K562 (cell line): Measurements from ENCODE around the gene IL20RB. TPM values are rescaled to one million over a fixed set of nuclear protein-coding genes. Genes with fewer than 3 reads are reported as not detected.
"Not testable (repeated sequence)": the region's sequence is repeated elsewhere in the genome, so short reads cannot be mapped to it uniquely, and the experiment has no call there.

Source experiments
- ATAC-seq: fragments of 200-7000 bp; cut with Tn5 transposase; 3 replicates; pipeline ENCODE4 v1.9.1; 2020; ENCODE audit warnings: moderate library complexity
- BruUV-seq: library from RNA; stranded (reverse); fragments of 400-500 nt; replicated peaks from 2 replicates; lab custom pipeline; 2021; lab: Mats Ljungman, UMichigan
- CTCF ChIA-PET: fragments of 300-600 bp; formaldehyde crosslinking; extraction: SDS; loops from one replicate; lab custom pipeline; 2021; ENCODE audit warnings: low intra/inter-chr PET ratio; lab: Yijun Ruan, JAX
- POLR2A ChIA-PET: fragments of 300-600, 350-650 bp; sonication (Branson Sonifier 250); formaldehyde crosslinking; extraction: SDS; loops from one replicate; lab custom pipeline; 2021; ENCODE audit warnings: antibody characterized with exemption, inconsistent platforms; lab: Yijun Ruan, JAX
- DNase-seq, 4 experiments: peaks; one replicate each; pipeline versions ENCODE4 v3.0.0 to v3.0.0-alpha.2; 2011 to 2018; ENCODE audit warnings: low spot score in 3 of 4, mixed read lengths in 3 of 4; ENCODE audit errors: extremely low read depth in 1 of 4
- FAIRE-seq: peaks from 2 replicates; lab custom pipeline; 2011; peaks lifted over from hg19 to GRCh38; lab: Jason Lieb, UNC
- H2AFZ ChIP-seq: 2 replicates; pipeline ENCODE4 v1.6.0; 2011; ENCODE audit warnings: low read depth, low read length, control low read depth, inconsistent platforms
- H3K27ac ChIP-seq: fragments of 200-600 bp; 3 replicates; pipeline ENCODE4 v1.8.0; 2011; ENCODE audit warnings: low read depth, mild to moderate bottlenecking, control low read depth, inconsistent platforms, low read length, moderate library complexity, mixed read lengths; ENCODE audit errors: extremely low read depth
- H3K27me3 ChIP-seq, 2 experiments: fragments of 300-600 bp in 1 of 2; 2 replicates in 1 of 2; 3 replicates in 1 of 2; pipeline versions ENCODE4 v1.6.0 to v1.8.0; 2011; ENCODE audit warnings: inconsistent platforms in 2 of 2, low read length in 2 of 2, mild to moderate bottlenecking in 1 of 2, mixed read lengths in 1 of 2, moderate library complexity in 1 of 2; ENCODE audit not compliant: control insufficient read depth in 2 of 2, insufficient read depth in 2 of 2
- H3K36me3 ChIP-seq: fragments of 300-600 bp; 3 replicates; pipeline ENCODE4 v1.8.0; 2011; ENCODE audit warnings: mild to moderate bottlenecking, low read length, inconsistent platforms; ENCODE audit not compliant: control insufficient read depth, insufficient read depth
- H3K4me1 ChIP-seq, 2 experiments: fragments of 200-600 bp in 1 of 2; replicated peaks in 1 of 2; 2 replicates in 1 of 2; 3 replicates in 1 of 2; pipeline versions ENCODE4 v1.5.1 to v1.8.0; 2011; ENCODE audit warnings: inconsistent platforms in 2 of 2, low read length in 2 of 2, mild to moderate bottlenecking in 1 of 2, mixed read lengths in 1 of 2, moderate library complexity in 1 of 2; ENCODE audit not compliant: control insufficient read depth in 2 of 2, insufficient read depth in 2 of 2
- H3K4me2 ChIP-seq: 2 replicates; pipeline ENCODE4 v1.6.1; 2011; ENCODE audit warnings: low read length, control low read depth, inconsistent platforms, mixed read lengths; ENCODE audit not compliant: insufficient read depth
- H3K4me3 ChIP-seq: fragments of 200-600 bp; sonication (generic), shearing (Covaris generic); 2 replicates; pipeline ENCODE4 v1.5.1; 2016; ENCODE audit warnings: control low read depth, inconsistent platforms
- H3K79me2 ChIP-seq: fragments of 200-600 bp; 3 replicates; pipeline ENCODE4 v1.8.0; 2011; ENCODE audit warnings: low read length, inconsistent platforms; ENCODE audit not compliant: control insufficient read depth, insufficient read depth
- H3K9ac ChIP-seq, 2 experiments: 2 replicates each; pipeline versions ENCODE4 v1.6.0 to v1.6.1; 2011; ENCODE audit warnings: low read depth in 2 of 2, low read length in 2 of 2, control low read depth in 1 of 2, inconsistent platforms in 1 of 2, mild to moderate bottlenecking in 1 of 2, mixed read lengths in 1 of 2; ENCODE audit not compliant: insufficient read depth in 1 of 2
- H3K9me1 ChIP-seq: one replicate; pipeline ENCODE4 v1.6.0; 2011; ENCODE audit warnings: inconsistent platforms, mild to moderate bottlenecking, low read length, moderate library complexity; ENCODE audit not compliant: control insufficient read depth, insufficient read depth
- H3K9me3 ChIP-seq: replicated peaks from 2 replicates; pipeline ENCODE4 v1.5.1; 2011; ENCODE audit warnings: low read depth, low read length, inconsistent platforms; ENCODE audit not compliant: control insufficient read depth, insufficient read depth
- H4K20me1 ChIP-seq: replicated peaks from 2 replicates; pipeline ENCODE4 v1.6.1; 2011; ENCODE audit warnings: low read length, inconsistent platforms, mixed read lengths; ENCODE audit not compliant: control insufficient read depth, insufficient read depth
- CREB1 ChIP-seq, 2 experiments: sonication (generic) in 1 of 2; formaldehyde crosslinking in 1 of 2; IDR thresholded peaks; 2 replicates each; pipeline versions ENCODE4 v1.6.1 to v1.8.0; 2012 to 2022; ENCODE audit warnings: inconsistent platforms in 1 of 2, mild to moderate bottlenecking in 1 of 2, missing genetic modification reagents in 1 of 2, moderate library complexity in 1 of 2
- ETS2 ChIP-seq: IDR thresholded peaks from 2 replicates; pipeline ENCODE4 v1.6.1; 2016; ENCODE audit warnings: borderline replicate concordance, missing genetic modification characterization, mild to moderate bottlenecking, moderate library complexity, missing compliant biosample characterization; ENCODE audit not compliant: poor library complexity, severe bottlenecking
- GATAD2A ChIP-seq: fragments of 450-650 bp; IDR thresholded peaks from 2 replicates; pipeline ENCODE4 v1.6.1; 2017
- HSF4 ChIP-seq: fragments of 250-450 bp; sonication (Bioruptor Pico); IDR thresholded peaks from 2 replicates; pipeline ENCODE4 v2.1.2; 2022; ENCODE audit warnings: mild to moderate bottlenecking, moderate library complexity, borderline replicate concordance
- NR2F6 ChIP-seq: fragments of 450-650 bp; formaldehyde crosslinking; IDR thresholded peaks from 2 replicates; pipeline ENCODE4 v1.4.0; 2020; ENCODE audit warnings: mild to moderate bottlenecking
- POLR2G ChIP-seq: fragments of 200-400 bp; formaldehyde crosslinking; IDR thresholded peaks from 2 replicates; pipeline ENCODE4 v1.6.1; 2017; ENCODE audit warnings: low read depth, mild to moderate bottlenecking, antibody characterized with exemption, low read length, moderate library complexity
- STAG1 ChIP-seq: sonication (generic); formaldehyde crosslinking; IDR thresholded peaks from 2 replicates; pipeline ENCODE4 v1.5.0; 2020; ENCODE audit warnings: missing genetic modification reagents, borderline replicate concordance
- TBL1XR1 ChIP-seq, 2 experiments: IDR thresholded peaks; 2 replicates each; pipeline ENCODE4 v1.6.1; 2012; ENCODE audit warnings: improper control_type of control experiment in 2 of 2, low read length in 2 of 2, mild to moderate bottlenecking in 1 of 2
- WHSC1 ChIP-seq: IDR thresholded peaks from one replicate; pipeline ENCODE4 v1.6.1; 2012; ENCODE audit warnings: low read length, control low read depth, inconsistent platforms
- ZFP1 ChIP-seq: fragments of 450-650 bp; formaldehyde crosslinking; IDR thresholded peaks from 2 replicates; pipeline ENCODE4 v1.4.0; 2020; ENCODE audit warnings: mild to moderate bottlenecking, mixed read lengths
- ZNF282 ChIP-seq: sonication (generic); formaldehyde crosslinking; IDR thresholded peaks from 2 replicates; pipeline ENCODE4 v1.8.1; 2023; ENCODE audit warnings: missing genetic modification reagents
- WGBS: fragments of 100-300 bp; shearing (Covaris generic); methylation state at CpG from one replicate; pipeline ENCODE4 v1.1.6; 2016; ENCODE audit warnings: low coverage, mixed read lengths; ENCODE audit not compliant: insufficient coverage; ENCODE audit errors: missing lambda C conversion rate; 5-methylcytosine and 5-hydroxymethylcytosine counted together
- in situ Hi-C: fragments of 300-500 bp; cut with MboI; formaldehyde crosslinking; loops from 4 replicates; pipeline ENCODE4 v1.15.0; 2018; ENCODE audit warnings: inconsistent platforms, mixed read lengths
- intact Hi-C: fragments of 100-400 bp; cut with micrococcal nuclease; formaldehyde crosslinking; loops from 2 replicates; pipeline ENCODE4 v1.14.2; 2022
- polyA plus RNA-seq, 8 experiments: library from polyadenylated mRNA; depleted of rRNA in 4 of 8; stranded (reverse) in 5 of 8; unstranded in 3 of 8; fragments of >200 nt; fragmentation: Nextera tagmentation in 2 of 8; fragmentation: Illumina TruSeq in 1 of 8; extraction: Ambion mirVana in 2 of 8; extraction: Trizol in 1 of 8; gene quantifications; 2 replicates each; pipeline versions ENCODE4 v1.2.1 to v1.2.3, GENCODE V29; 2011 to 2014; ENCODE audit warnings: inconsistent platforms in 1 of 8, missing spikeins in 1 of 8
- total RNA-seq, 7 experiments: library from RNA; depleted of rRNA in 6 of 7; stranded (reverse); fragments of >200 nt in 6 of 7; fragmentation: Illumina TruSeq in 2 of 7; extraction: Trizol in 2 of 7; gene quantifications; 2 replicates each; pipeline versions ENCODE4 v1.2.1 to v1.2.3, GENCODE V29; 2011 to 2021; ENCODE audit warnings: low replicate concordance in 1 of 7
- TF ChIP-seq, protein P1 (sequence below): fragments of 450-650 bp; IDR thresholded peaks from one replicate; pipeline ENCODE4 v1.6.1; 2018; ENCODE audit warnings: mild to moderate bottlenecking, moderate library complexity; ENCODE audit not compliant: partially characterized antibody
- TF ChIP-seq, protein P2 (sequence below): fragments of 250-450 bp; sonication (Bioruptor Pico); IDR thresholded peaks from 2 replicates; pipeline ENCODE4 v1.4.0; 2020

IL20RB gene
- total and polyA plus RNA-seq, 9 of the 15 experiments (the other 6 are each of a cell fraction or from before 2014, with no cell fraction given) = 0.77 to 9.9 (median 6.1) TPM

DNA sequence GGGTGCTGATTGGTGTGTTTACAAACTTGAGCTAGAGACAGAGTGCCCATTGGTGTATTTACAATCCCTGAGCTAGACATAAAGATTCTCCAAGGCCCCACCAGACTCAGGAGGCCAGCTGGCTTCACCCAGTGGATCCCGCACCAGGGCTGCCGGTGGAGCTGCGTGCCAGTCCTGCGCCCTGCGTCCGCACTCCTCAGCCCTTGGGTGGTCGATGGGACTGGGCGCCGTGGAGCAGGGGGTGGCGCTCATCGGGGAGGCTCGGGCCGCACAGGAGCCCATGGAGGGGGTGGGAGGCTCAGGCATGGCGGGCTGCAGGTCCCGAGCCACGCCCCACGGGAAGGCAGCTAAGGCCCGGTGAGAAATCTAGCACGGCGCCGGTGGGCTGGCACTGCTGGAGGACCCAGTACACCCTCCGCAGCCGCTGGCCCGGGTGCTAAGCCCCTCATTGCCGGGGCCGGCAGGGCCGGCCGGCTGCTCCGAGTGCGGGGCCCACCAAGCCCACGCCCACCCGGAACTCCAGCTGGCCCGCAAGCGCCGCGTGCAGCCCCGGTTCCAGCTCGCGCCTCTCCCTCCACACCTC, 29.7 kb downstream of the IL20RB start:
- intact Hi-C loops, H3K4me2 ChIP-seq, H3K27ac ChIP-seq, H4K20me1 ChIP-seq, H3K9ac ChIP-seq, BruUV-seq, H3K36me3 ChIP-seq, DNase-seq, H3K9me3 ChIP-seq, CTCF ChIA-PET, FAIRE-seq, H3K4me3 ChIP-seq, H3K79me2 ChIP-seq, H3K9me1 ChIP-seq: not testable (repeated sequence)
- 0 out of 2 replicates have a peak, but pooled peaks have one; percentile 22 for TF ChIP-seq POLR2G
- TF ChIP-seq, all 486 proteins: peak for 1; not testable (repeated sequence) for 485
- POLR2A ChIA-PET, H3K4me1 ChIP-seq, in situ Hi-C loops, H3K27me3 ChIP-seq, H2AFZ ChIP-seq, ATAC-seq: not testable (repeated sequence)
- WGBS = 96% methylated on average over 5 of the region's 39 CpGs

DNA sequence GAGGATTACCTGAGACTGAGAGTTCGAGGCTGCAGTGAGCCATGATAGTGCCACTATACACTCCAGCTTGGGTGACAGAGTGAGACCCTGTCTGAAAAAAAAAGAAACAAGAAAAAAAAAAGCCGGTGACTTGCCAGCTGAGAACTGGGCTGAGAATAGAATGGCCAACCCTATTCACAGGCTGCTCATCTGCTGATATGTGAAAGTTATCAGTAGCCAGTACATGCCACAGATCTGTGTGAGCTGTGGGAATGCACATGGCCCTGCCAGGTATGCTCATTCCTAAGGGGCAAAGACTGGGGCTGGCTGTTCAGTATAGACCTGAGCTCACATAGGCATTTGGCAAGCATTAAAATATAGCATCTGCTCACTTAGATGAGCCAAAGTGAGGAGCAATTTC, 30.9 kb downstream of the IL20RB start:
- DNase-seq = no peak
- POLR2A ChIA-PET = interaction anchor here (0.5 kb wide), 1 partner anchor 118 kb away, joined by 5 read pairs; no protein-coding TSS in a partner anchor
- CTCF ChIA-PET = no interaction called here
- TF ChIP-seq ZFP1 (CRISPR knock-in tag) (no peak), STAG1 (no peak), WHSC1 (no peak), HSF4 (CRISPR knock-in tag) (no peak), ZNF282 (CRISPR knock-in tag) (no peak), ETS2 (tag) (no peak), GATAD2A (no peak), CREB1 (IDR thresholded peaks at IDR 0.05) (no peak), CREB1 (CRISPR knock-in tag; IDR thresholded peaks at IDR 0.05) (no peak), TBL1XR1 (IDR thresholded peaks at IDR 0.05; ENCODE audit: low read length in 2 of 2) (no peak), NR2F6 (CRISPR knock-in tag) (no peak)
- TF ChIP-seq, protein P1, sequence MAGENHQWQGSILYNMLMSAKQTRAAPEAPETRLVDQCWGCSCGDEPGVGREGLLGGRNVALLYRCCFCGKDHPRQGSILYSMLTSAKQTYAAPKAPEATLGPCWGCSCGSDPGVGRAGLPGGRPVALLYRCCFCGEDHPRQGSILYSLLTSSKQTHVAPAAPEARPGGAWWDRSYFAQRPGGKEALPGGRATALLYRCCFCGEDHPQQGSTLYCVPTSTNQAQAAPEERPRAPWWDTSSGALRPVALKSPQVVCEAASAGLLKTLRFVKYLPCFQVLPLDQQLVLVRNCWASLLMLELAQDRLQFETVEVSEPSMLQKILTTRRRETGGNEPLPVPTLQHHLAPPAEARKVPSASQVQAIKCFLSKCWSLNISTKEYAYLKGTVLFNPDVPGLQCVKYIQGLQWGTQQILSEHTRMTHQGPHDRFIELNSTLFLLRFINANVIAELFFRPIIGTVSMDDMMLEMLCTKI = no peak
- TF ChIP-seq, protein P2, sequence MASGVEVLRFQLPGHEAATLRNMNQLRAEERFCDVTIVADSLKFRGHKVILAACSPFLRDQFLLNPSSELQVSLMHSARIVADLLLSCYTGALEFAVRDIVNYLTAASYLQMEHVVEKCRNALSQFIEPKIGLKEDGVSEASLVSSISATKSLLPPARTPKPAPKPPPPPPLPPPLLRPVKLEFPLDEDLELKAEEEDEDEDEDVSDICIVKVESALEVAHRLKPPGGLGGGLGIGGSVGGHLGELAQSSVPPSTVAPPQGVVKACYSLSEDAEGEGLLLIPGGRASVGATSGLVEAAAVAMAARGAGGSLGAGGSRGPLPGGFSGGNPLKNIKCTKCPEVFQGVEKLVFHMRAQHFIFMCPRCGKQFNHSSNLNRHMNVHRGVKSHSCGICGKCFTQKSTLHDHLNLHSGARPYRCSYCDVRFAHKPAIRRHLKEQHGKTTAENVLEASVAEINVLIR (CRISPR knock-in tag) = no peak

More for the DNA sequence above, 30.9 kb downstream of the IL20RB start:
- intact Hi-C loops (no loop called here), in situ Hi-C loops (no loop called here)
- no peak overlapping the region for H3K4me3 ChIP-seq
- H3K27ac ChIP-seq = no peak overlapping the region
- H3K4me2 ChIP-seq = no peak overlapping the region
- H3K36me3 ChIP-seq = no peaks in the 10 kb centered on the region
- 50% methylated on average over 1 of the region's 2 CpGs for WGBS
- H3K79me2 ChIP-seq = no peaks in the 10 kb centered on the region
- no peak overlapping the region for H2AFZ ChIP-seq
- no peak overlapping the region for H3K9ac ChIP-seq
- ATAC-seq (no peak), FAIRE-seq (no peak)
- no peaks in the 10 kb centered on the region; a peak in 1 of 5 replicates for H3K4me1 ChIP-seq
- no peaks in the 10 kb centered on the region for H3K9me1 ChIP-seq
- no peaks in the 10 kb centered on the region for H4K20me1 ChIP-seq
- no peaks in the 10 kb centered on the region for H3K9me3 ChIP-seq
- no peaks in the 10 kb centered on the region for H3K27me3 ChIP-seq
- no TSS peak for BruUV-seq
